Naive thymus-derived CD8-positive, alpha-beta T cell (primary cell): ENCODE data around the gene SRPX2. TPM values are rescaled to one million over a fixed set of nuclear protein-coding genes. Genes with fewer than 3 reads are reported as not detected.

Experiments used
- ATAC-seq, 2 donors: fragments of 150-1000 bp; cut with Tn5 transposase in 1 of 2; sonication (Bioruptor Pico), chemical (Tn5 transposase) in 1 of 2; 1 replicate in 1 of 2; 2 replicates in 1 of 2; pipeline ENCODE4 v1.10.0; 2021; ENCODE audit warnings: mild to moderate bottlenecking in 2 of 2, moderate library complexity in 2 of 2
- POLR2A ChIA-PET: fragments of 350-600 bp; sonication (Branson Sonifier 250); formaldehyde crosslinking; loops from one replicate; lab custom pipeline; 2021; ENCODE audit warnings: antibody characterized with exemption; lab: Charles Lee
- DNase-seq, 10 donors: peaks; one replicate each; pipeline versions ENCODE4 v3.0.0 to v3.0.0-alpha.2; 2020 to 2022
- H3K27ac Mint-ChIP-seq, 10 donors: one replicate each; pipeline ENCODE4 v1.8.0; 2020 to 2022; ENCODE audit warnings: mild to moderate bottlenecking in 10 of 10, mixed read lengths in 10 of 10, moderate library complexity in 4 of 10, inconsistent platforms in 1 of 10
- H3K27me3 Mint-ChIP-seq, 5 donors: one replicate each; pipeline ENCODE4 v1.8.0; 2021 to 2022; ENCODE audit warnings: mixed read lengths in 5 of 5
- H3K36me3 Mint-ChIP-seq, 3 donors: one replicate each; pipeline ENCODE4 v1.8.0; 2020 to 2022; ENCODE audit warnings: mixed read lengths in 3 of 3, mild to moderate bottlenecking in 2 of 3, inconsistent platforms in 1 of 3
- H3K4me1 Mint-ChIP-seq, 4 donors: one replicate each; pipeline ENCODE4 v1.8.0; 2021 to 2022; ENCODE audit warnings: mixed read lengths in 4 of 4
- H3K4me3 Mint-ChIP-seq, 10 donors: one replicate each; pipeline ENCODE4 v1.8.0; 2020 to 2022; ENCODE audit warnings: mild to moderate bottlenecking in 10 of 10, mixed read lengths in 10 of 10, moderate library complexity in 6 of 10, inconsistent platforms in 1 of 10
- H3K9me3 Mint-ChIP-seq, 9 donors: one replicate each; pipeline ENCODE4 v1.8.0; 2020 to 2022; ENCODE audit warnings: mixed read lengths in 9 of 9, mild to moderate bottlenecking in 3 of 9, inconsistent platforms in 1 of 9, moderate library complexity in 1 of 9
- polyA plus RNA-seq, 3 donors: library from polyadenylated mRNA; unstranded; fragments of 300-500 nt; fragmentation: Illumina TruSeq; gene quantifications; one replicate each; pipeline ENCODE4 v1.2.3, GENCODE V29; 2021
- total RNA-seq, 8 experiments: library from RNA in 2 of 8; stranded (reverse) in 2 of 8; gene quantifications; one replicate each; pipeline ENCODE4 v1.2.3 and lab custom pipeline; 2021 to 2026

The SRPX2 gene
- total and polyA plus RNA-seq, 5 experiments from 2014 or later, result not detected

- Mint-ChIP-seq H3K4me3 (no peak overlapping the region), H3K27me3 (peaks cover 3 to 12% (median 8%) of the 10 kb centered on the region in 5 donors)
- no peak for ATAC-seq
Measured at GRCh38 chrX:100659431-100660137, 15.6 kb downstream of the SRPX2 start.

GRCh38 chrX:100662170-100662569 is 18.2 kb downstream of the SRPX2 start:
- DNase-seq (no peak), ATAC-seq (no peak)
- Mint-ChIP-seq H3K27ac (peak overlapping the region in 1 of 10 donors; percentile 29), H3K27me3 (peaks cover 3 to 21% (median 8%) of the 10 kb centered on the region in 5 donors), H3K4me1 (no peaks in the 10 kb centered on the region), H3K9me3 (peaks cover 0 to 2% (median 0%) of the 10 kb centered on the region in 9 donors), H3K36me3 (no peaks in the 10 kb centered on the region), H3K4me3 (no peak overlapping the region)
- POLR2A ChIA-PET, result interaction anchor here (0.6 kb wide), 1 partner anchor 13 kb away, joined by 3 read pairs; no protein-coding TSS in a partner anchor

More at GRCh38 chrX:100659431-100660137, 15.6 kb downstream of the SRPX2 start:
- H3K27ac Mint-ChIP-seq, result no peak overlapping the region
- POLR2A ChIA-PET, result no interaction called here
- no peak for DNase-seq
- H3K4me1 Mint-ChIP-seq, result no peaks in the 10 kb centered on the region
- H3K36me3 Mint-ChIP-seq, result no peaks in the 10 kb centered on the region
- peaks cover 0 to 2% (median 0%) of the 10 kb centered on the region in 9 donors for H3K9me3 Mint-ChIP-seq

GRCh38 chrX:100662796-100663195 is 18.8 kb downstream of the SRPX2 start:
- no peaks in the 10 kb centered on the region for H3K4me1 Mint-ChIP-seq
- H3K9me3 Mint-ChIP-seq, result peaks cover 0 to 2% (median 0%) of the 10 kb centered on the region in 9 donors
- H3K4me3 Mint-ChIP-seq, result no peak overlapping the region
- H3K36me3 Mint-ChIP-seq, result no peaks in the 10 kb centered on the region
- POLR2A ChIA-PET, result interaction anchor here (0.6 kb wide), 1 partner anchor 12 kb away, joined by 3 read pairs; no protein-coding TSS in a partner anchor
- peaks cover 3 to 28% (median 8%) of the 10 kb centered on the region in 5 donors for H3K27me3 Mint-ChIP-seq
- ATAC-seq (no peak), DNase-seq (no peak)
- no peak overlapping the region for H3K27ac Mint-ChIP-seq

GRCh38 chrX:100663642-100664041 is 19.6 kb downstream of the SRPX2 start:
- H3K36me3 Mint-ChIP-seq, result no peaks in the 10 kb centered on the region
- DNase-seq, result no peak
- H3K27me3 Mint-ChIP-seq, result peaks cover 0 to 32% (median 8%) of the 10 kb centered on the region in 5 donors
- H3K4me3 Mint-ChIP-seq, result no peak overlapping the region
- POLR2A ChIA-PET, result no interaction called here
- no peaks in the 10 kb centered on the region for H3K4me1 Mint-ChIP-seq
- no peaks in the 10 kb centered on the region for H3K9me3 Mint-ChIP-seq
- ATAC-seq, result no peak
- H3K27ac Mint-ChIP-seq, result no peak overlapping the region

GRCh38 chrX:100672966-100673365 is 29.0 kb downstream of the SRPX2 start:
- Mint-ChIP-seq H3K27ac (peak overlapping the region in 1 of 10 donors; percentile 5), H3K4me1 (peaks cover 0 to 14% (median under 1%) of the 10 kb centered on the region in 4 donors)

GRCh38 chrX:100673397-100673953 is 29.5 kb downstream of the SRPX2 start:
- H3K4me3 Mint-ChIP-seq, result no peak overlapping the region
- DNase-seq (no peak), ATAC-seq (no peak)
- POLR2A ChIA-PET, result no interaction called here
- peaks cover 0 to 14% (median under 1%) of the 10 kb centered on the region in 4 donors for H3K4me1 Mint-ChIP-seq
- no peaks in the 10 kb centered on the region for H3K9me3 Mint-ChIP-seq
- H3K27me3 Mint-ChIP-seq, result peaks cover 0 to 2% (median under 1%) of the 10 kb centered on the region in 5 donors
- H3K36me3 Mint-ChIP-seq, result no peaks in the 10 kb centered on the region
- H3K27ac Mint-ChIP-seq, result no peak overlapping the region

More at GRCh38 chrX:100672966-100673365, 29.0 kb downstream of the SRPX2 start:
- DNase-seq (no peak), ATAC-seq (no peak)
- Mint-ChIP-seq H3K4me3 (no peak overlapping the region), H3K9me3 (no peaks in the 10 kb centered on the region), H3K27me3 (peaks cover 0 to 3% (median 2%) of the 10 kb centered on the region in 5 donors), H3K36me3 (no peaks in the 10 kb centered on the region)
- POLR2A ChIA-PET, result no interaction called here

- DNase-seq, result no peak
- H3K9me3 Mint-ChIP-seq, result no peaks in the 10 kb centered on the region
- peaks cover 0 to 6% (median 2%) of the 10 kb centered on the region in 5 donors for H3K27me3 Mint-ChIP-seq
Measured at GRCh38 chrX:100674705-100675104, 30.7 kb downstream of the SRPX2 start.

GRCh38 chrX:100677611-100678181 is 33.7 kb downstream of the SRPX2 start:
- H3K27ac Mint-ChIP-seq, result no peak overlapping the region
- DNase-seq (no peak), ATAC-seq (no peak)
- peaks cover 2 to 11% (median 6%) of the 10 kb centered on the region in 5 donors for H3K27me3 Mint-ChIP-seq
- peaks cover 0 to 14% (median under 1%) of the 10 kb centered on the region in 4 donors for H3K4me1 Mint-ChIP-seq
- no peaks in the 10 kb centered on the region for H3K9me3 Mint-ChIP-seq
- no peak overlapping the region for H3K4me3 Mint-ChIP-seq
- no peaks in the 10 kb centered on the region for H3K36me3 Mint-ChIP-seq
- POLR2A ChIA-PET, result no interaction called here

More at GRCh38 chrX:100674705-100675104, 30.7 kb downstream of the SRPX2 start:
- H3K27ac Mint-ChIP-seq, result no peak overlapping the region
- ATAC-seq, result no peak
- H3K4me1 Mint-ChIP-seq, result peaks cover 0 to 14% (median under 1%) of the 10 kb centered on the region in 4 donors
- POLR2A ChIA-PET, result interaction anchor here (0.6 kb wide), 1 partner anchor 12 kb away, joined by 3 read pairs; no protein-coding TSS in a partner anchor
- no peaks in the 10 kb centered on the region for H3K36me3 Mint-ChIP-seq
- no peak overlapping the region for H3K4me3 Mint-ChIP-seq

- POLR2A ChIA-PET, result no interaction called here
- Mint-ChIP-seq H3K4me3 (no peak overlapping the region), H3K27me3 (peaks cover 2 to 11% (median 6%) of the 10 kb centered on the region in 5 donors), H3K4me1 (peaks cover 0 to under 1% (median 0%) of the 10 kb centered on the region in 4 donors), H3K36me3 (no peaks in the 10 kb centered on the region), H3K27ac (peak overlapping the region in 1 of 10 donors; percentile 45), H3K9me3 (no peaks in the 10 kb centered on the region)
- no peak for ATAC-seq
- DNase-seq, result no peak
Measured at GRCh38 chrX:100680756-100681155, 36.8 kb downstream of the SRPX2 start.

GRCh38 chrX:100681599-100681998 is 37.6 kb downstream of the SRPX2 start:
- H3K9me3 Mint-ChIP-seq, result no peaks in the 10 kb centered on the region
- no peak overlapping the region for H3K4me3 Mint-ChIP-seq
- no peaks in the 10 kb centered on the region for H3K36me3 Mint-ChIP-seq
- H3K4me1 Mint-ChIP-seq, result peaks cover 0 to 3% (median 0%) of the 10 kb centered on the region in 4 donors
- DNase-seq (no peak), ATAC-seq (no peak)
- POLR2A ChIA-PET, result no interaction called here
- peaks cover 2 to 11% (median 6%) of the 10 kb centered on the region in 5 donors for H3K27me3 Mint-ChIP-seq
- H3K27ac Mint-ChIP-seq, result no peak overlapping the region

- H3K36me3 Mint-ChIP-seq, result no peaks in the 10 kb centered on the region
- no peak overlapping the region for H3K27ac Mint-ChIP-seq
- no peaks in the 10 kb centered on the region for H3K9me3 Mint-ChIP-seq
- H3K4me3 Mint-ChIP-seq, result no peak overlapping the region
- no peak for ATAC-seq
- H3K27me3 Mint-ChIP-seq, result peaks cover 2 to 11% (median 6%) of the 10 kb centered on the region in 5 donors
- POLR2A ChIA-PET, result no interaction called here
- no peak for DNase-seq
- H3K4me1 Mint-ChIP-seq, result peaks cover 2 to 16% (median 9%) of the 10 kb centered on the region in 4 donors
Measured at GRCh38 chrX:100682939-100683338, 38.9 kb downstream of the SRPX2 start.

GRCh38 chrX:100685284-100685996 is 41.4 kb downstream of the SRPX2 start:
- no peaks in the 10 kb centered on the region for H3K9me3 Mint-ChIP-seq
- POLR2A ChIA-PET, result no interaction called here
- H3K27me3 Mint-ChIP-seq, result peaks cover 0 to 4% (median 0%) of the 10 kb centered on the region in 5 donors
- H3K27ac Mint-ChIP-seq, result no peak overlapping the region
- ATAC-seq, result peak; percentile 47 to 48
- peaks cover 2 to 19% (median 10%) of the 10 kb centered on the region in 4 donors for H3K4me1 Mint-ChIP-seq
- peak; percentile 17 to 74 (median 46) for DNase-seq
- H3K4me3 Mint-ChIP-seq, result peak overlapping the region in 1 of 10 donors; percentile 56
- no peaks in the 10 kb centered on the region for H3K36me3 Mint-ChIP-seq
